RWPE2 (cell line): ENCODE results near the gene EPS8L2.
A peak's percentile ranks its signal among the peaks of the same experiment; 100 is the strongest.

Experiments
- ATAC-seq: fragments of 200-7000 bp; cut with Tn5 transposase; 3 replicates; pipeline ENCODE4 v1.9.1; 2021; ENCODE audit warnings: low read depth
- DNase-seq: peaks from one replicate; pipeline ENCODE4 v3.0.0-alpha.2; 2020; ENCODE audit warnings: low spot score
- H3K27ac ChIP-seq: fragments of 450-650 bp; 2 replicates; pipeline ENCODE4 v1.5.1; 2017; ENCODE audit warnings: mild to moderate bottlenecking; ENCODE audit not compliant: poor library complexity, severe bottlenecking
- H3K27me3 ChIP-seq: fragments of 250-450 bp; sonication (Bioruptor Pico); 2 replicates; pipeline ENCODE4 v1.5.1; 2021; ENCODE audit warnings: mild to moderate bottlenecking, moderate library complexity; ENCODE audit not compliant: insufficient read depth, poor library complexity, severe bottlenecking
- H3K36me3 ChIP-seq: fragments of 250-450 bp; sonication (Bioruptor Pico); 2 replicates; pipeline ENCODE4 v1.5.1; 2020; ENCODE audit warnings: low read depth, mild to moderate bottlenecking, moderate library complexity
- H3K4me1 ChIP-seq: fragments of 250-450 bp; sonication (Bioruptor Pico); 2 replicates; pipeline ENCODE4 v1.5.1; 2021; ENCODE audit warnings: mild to moderate bottlenecking, moderate library complexity; ENCODE audit not compliant: insufficient read depth, poor library complexity, severe bottlenecking
- H3K4me3 ChIP-seq: fragments of 250-450 bp; sonication (Bioruptor Pico); 2 replicates; pipeline ENCODE4 v1.5.1; 2021; ENCODE audit warnings: mild to moderate bottlenecking, moderate library complexity; ENCODE audit not compliant: severe bottlenecking
- H3K9me3 ChIP-seq: fragments of 250-450 bp; sonication (Bioruptor Pico); 2 replicates; pipeline ENCODE4 v1.5.1; 2021; ENCODE audit warnings: mild to moderate bottlenecking, moderate library complexity; ENCODE audit not compliant: severe bottlenecking
- CTCF ChIP-seq: fragments of 450-650 bp; IDR thresholded peaks from one replicate; pipeline ENCODE4 v1.5.1; 2017; ENCODE audit warnings: mild to moderate bottlenecking, moderate library complexity; ENCODE audit not compliant: poor library complexity, severe bottlenecking

EPS8L2 gene

GRCh38 chr11:723120-723883, 17.3 kb downstream of the EPS8L2 start:
- peak; percentile 69 for TF ChIP-seq CTCF
- Histone ChIP-seq H3K9me3 (no peaks in the 10 kb centered on the region), H3K36me3 (peaks cover 67% of the 10 kb centered on the region), H3K27me3 (no peaks in the 10 kb centered on the region), H3K4me1 (peaks cover 13% of the 10 kb centered on the region), H3K27ac (no peak overlapping the region), H3K4me3 (no peak overlapping the region)
- DNase-seq, result no peak
- ATAC-seq, result no peak

GRCh38 chr11:724049-724777, 18.2 kb downstream of the EPS8L2 start:
- Histone ChIP-seq H3K4me1 (peaks cover 15% of the 10 kb centered on the region), H3K27ac (no peak overlapping the region), H3K4me3 (no peak overlapping the region), H3K9me3 (no peaks in the 10 kb centered on the region), H3K36me3 (peaks cover 65% of the 10 kb centered on the region), H3K27me3 (no peaks in the 10 kb centered on the region)
- no peak for ATAC-seq
- no peak for DNase-seq
- no peak for TF ChIP-seq CTCF

- DNase-seq, result no peak
- TF ChIP-seq CTCF, result no peak
- Histone ChIP-seq H3K36me3 (peaks cover 61% of the 10 kb centered on the region), H3K4me1 (peaks cover 15% of the 10 kb centered on the region), H3K9me3 (no peaks in the 10 kb centered on the region), H3K4me3 (no peak overlapping the region), H3K27ac (no peak overlapping the region), H3K27me3 (no peaks in the 10 kb centered on the region)
- no peak for ATAC-seq
Measured at GRCh38 chr11:724778-725386, 18.9 kb downstream of the EPS8L2 start.

GRCh38 chr11:725624-726202, 19.7 kb downstream of the EPS8L2 start:
- no peaks in the 10 kb centered on the region for H3K9me3 ChIP-seq
- no peak for TF ChIP-seq CTCF
- H3K4me3 ChIP-seq, result no peak overlapping the region
- peak overlapping the region; percentile 71 for H3K27ac ChIP-seq
- DNase-seq (peak; percentile 67), ATAC-seq (no peak)
- peaks cover 54% of the 10 kb centered on the region for H3K36me3 ChIP-seq
- H3K27me3 ChIP-seq, result no peaks in the 10 kb centered on the region
- peaks cover 15% of the 10 kb centered on the region for H3K4me1 ChIP-seq
